Effector memory CD8-positive, alpha-beta T cell (primary cell): ENCODE results near the gene GNA12.

Experiments used
- ATAC-seq: fragments of 150-1000 bp; cut with Tn5 transposase; replicated peaks from 2 replicates; pipeline ENCODE4 v1.10.0; 2021; ENCODE audit warnings: mild to moderate bottlenecking, moderate library complexity
- DNase-seq, 3 experiments: peaks; one replicate each; pipeline ENCODE4 v3.0.0; 2021
- H3K27ac Mint-ChIP-seq, 2 donors: one replicate each; pipeline ENCODE4 v1.8.0; 2022; ENCODE audit warnings: mild to moderate bottlenecking in 2 of 2, mixed read lengths in 2 of 2, moderate library complexity in 2 of 2
- H3K27me3 Mint-ChIP-seq, 2 donors: one replicate each; pipeline ENCODE4 v1.8.0; 2022; ENCODE audit warnings: mixed read lengths in 2 of 2
- H3K36me3 Mint-ChIP-seq: one replicate; pipeline ENCODE4 v1.8.0; 2022; ENCODE audit warnings: mild to moderate bottlenecking, moderate library complexity, mixed read lengths; ENCODE audit not compliant: insufficient read depth
- H3K4me1 Mint-ChIP-seq, 2 donors: one replicate each; pipeline ENCODE4 v1.8.0; 2022; ENCODE audit warnings: low read depth in 2 of 2, mixed read lengths in 2 of 2
- H3K4me3 Mint-ChIP-seq, 2 donors: one replicate each; pipeline ENCODE4 v1.8.0; 2022; ENCODE audit warnings: mild to moderate bottlenecking in 2 of 2, mixed read lengths in 2 of 2, moderate library complexity in 2 of 2
- H3K9me3 Mint-ChIP-seq, 2 donors: one replicate each; pipeline ENCODE4 v1.8.0; 2022; ENCODE audit warnings: mixed read lengths in 2 of 2

Gene GNA12

GRCh38 chr7:2775785-2776184 is 68.3 kb downstream of the GNA12 start:
- ATAC-seq (no peak), DNase-seq (no peak)
- no peak overlapping the region for H3K27ac Mint-ChIP-seq
- H3K27me3 Mint-ChIP-seq: no peaks in the 10 kb centered on the region
- peaks cover 0 to 3% of the 10 kb centered on the region in 2 donors for H3K4me1 Mint-ChIP-seq
- no peaks in the 10 kb centered on the region for H3K9me3 Mint-ChIP-seq
- no peaks in the 10 kb centered on the region for H3K36me3 Mint-ChIP-seq
- no peak overlapping the region for H3K4me3 Mint-ChIP-seq

DNA sequence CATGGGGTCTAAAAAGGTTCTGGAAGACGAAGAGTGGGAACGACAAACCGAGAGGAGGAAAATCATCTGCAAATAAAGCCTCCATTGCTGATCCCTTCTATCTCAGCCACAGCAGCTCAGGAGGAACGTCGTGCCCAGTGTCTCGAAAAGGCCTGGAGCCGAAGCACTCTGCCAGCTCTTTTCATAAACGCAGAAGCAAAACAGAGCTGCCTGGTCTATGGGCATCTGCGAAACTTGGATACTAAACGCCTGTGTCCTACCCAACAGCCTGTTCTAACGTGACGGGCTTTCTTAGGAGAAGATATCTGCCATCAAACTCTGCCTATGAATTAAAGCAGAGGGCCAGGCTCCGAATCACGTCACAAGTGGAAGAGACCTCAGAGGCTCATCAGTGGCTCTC is 68.7 kb downstream of the GNA12 start:
- Mint-ChIP-seq H3K36me3 (no peaks in the 10 kb centered on the region), H3K4me3 (no peak overlapping the region), H3K27me3 (no peaks in the 10 kb centered on the region), H3K27ac (no peak overlapping the region), H3K9me3 (no peaks in the 10 kb centered on the region), H3K4me1 (peaks cover 0 to under 1% of the 10 kb centered on the region in 2 donors)
- DNase-seq (no peak), ATAC-seq (no peak)

DNA sequence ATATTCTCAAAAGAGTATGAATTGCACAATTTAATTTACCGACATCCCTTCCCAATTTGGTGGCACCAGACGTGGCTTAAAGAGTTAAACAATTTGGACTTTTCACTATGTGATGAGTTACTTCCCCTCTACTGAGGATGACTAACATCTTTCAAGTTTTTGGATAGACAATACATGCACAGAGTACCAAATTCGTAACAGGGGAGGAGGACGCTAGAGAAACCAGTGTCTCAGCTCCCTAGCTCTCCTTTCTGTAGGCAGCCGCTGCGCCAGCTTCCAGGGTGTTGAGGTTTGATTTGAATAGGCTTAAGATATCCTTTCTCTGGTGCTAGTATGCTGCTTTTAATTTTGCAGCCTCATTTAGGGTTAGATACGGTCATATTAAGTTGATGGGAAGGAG is 69.2 kb downstream of the GNA12 start:
- DNase-seq: no peak
- ATAC-seq: no peak
- Mint-ChIP-seq H3K27ac (no peak overlapping the region), H3K36me3 (no peaks in the 10 kb centered on the region), H3K4me3 (no peak overlapping the region), H3K27me3 (no peaks in the 10 kb centered on the region), H3K4me1 (no peaks in the 10 kb centered on the region), H3K9me3 (no peaks in the 10 kb centered on the region)

DNA sequence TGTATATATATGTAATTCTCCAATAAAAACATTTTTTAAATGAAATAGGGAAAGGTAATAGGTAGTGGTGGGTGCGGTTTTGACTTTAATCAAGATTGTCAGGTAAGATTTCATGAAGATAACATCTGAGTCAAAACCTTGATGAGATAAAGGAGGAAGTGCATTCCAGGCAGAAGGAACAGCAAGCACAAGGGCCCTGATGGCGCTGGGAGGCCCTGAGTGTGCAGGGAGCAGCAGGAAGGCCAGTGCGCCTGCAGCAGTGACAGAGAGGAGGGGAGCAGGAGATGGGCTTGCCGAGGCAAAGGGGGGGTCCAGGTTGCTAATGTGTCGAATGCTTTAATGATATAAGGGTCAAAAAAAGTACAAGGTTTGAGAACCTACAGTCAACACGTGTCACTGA is 69.8 kb downstream of the GNA12 start:
- Mint-ChIP-seq H3K9me3 (no peaks in the 10 kb centered on the region), H3K36me3 (no peaks in the 10 kb centered on the region), H3K4me1 (no peaks in the 10 kb centered on the region), H3K27ac (no peak overlapping the region), H3K27me3 (no peaks in the 10 kb centered on the region), H3K4me3 (no peak overlapping the region)
- DNase-seq (no peak), ATAC-seq (no peak)

GRCh38 chr7:2773608-2774007 is 70.5 kb downstream of the GNA12 start:
- Mint-ChIP-seq H3K4me3 (no peak overlapping the region), H3K36me3 (no peaks in the 10 kb centered on the region), H3K4me1 (no peaks in the 10 kb centered on the region), H3K27ac (peak overlapping the region in 1 of 2 donors; percentile 82), H3K27me3 (no peaks in the 10 kb centered on the region), H3K9me3 (no peaks in the 10 kb centered on the region)
- ATAC-seq: no peak
- DNase-seq: no peak

- ATAC-seq: no peak
- H3K9me3 Mint-ChIP-seq: no peaks in the 10 kb centered on the region
- no peaks in the 10 kb centered on the region for H3K36me3 Mint-ChIP-seq
- H3K27me3 Mint-ChIP-seq: no peaks in the 10 kb centered on the region
- no peaks in the 10 kb centered on the region for H3K4me1 Mint-ChIP-seq
- H3K4me3 Mint-ChIP-seq: no peak overlapping the region
- no peak for DNase-seq
- no peak overlapping the region for H3K27ac Mint-ChIP-seq
Observed at GRCh38 chr7:2771274-2771731, 72.8 kb downstream of the GNA12 start.

DNA sequence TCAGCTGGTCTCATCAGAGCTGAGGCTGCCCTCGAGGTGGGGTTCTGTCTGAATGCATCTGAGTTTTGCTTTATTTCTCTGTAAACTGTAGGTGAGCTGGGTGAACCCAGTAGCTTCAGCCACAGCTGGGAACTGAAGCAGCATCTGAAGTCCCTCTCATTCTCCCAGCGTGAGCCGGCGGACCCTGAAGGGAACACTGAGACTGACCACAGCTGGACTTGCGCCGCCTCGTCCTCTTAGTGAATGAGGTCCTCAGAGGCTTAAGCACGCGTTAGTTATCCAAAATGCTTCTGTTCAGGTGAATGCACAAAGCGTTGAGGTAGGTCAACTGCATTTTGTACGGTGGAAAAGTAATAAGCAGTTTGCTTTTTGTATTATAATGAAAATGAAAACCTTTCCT is 79.5 kb downstream of the GNA12 start:
- no peaks in the 10 kb centered on the region for H3K27me3 Mint-ChIP-seq
- DNase-seq: no peak
- H3K27ac Mint-ChIP-seq: no peak overlapping the region
- H3K4me3 Mint-ChIP-seq: no peak overlapping the region
- peaks cover 13% of the 10 kb centered on the region in 2 donors for H3K4me1 Mint-ChIP-seq
- H3K9me3 Mint-ChIP-seq: no peaks in the 10 kb centered on the region
- no peaks in the 10 kb centered on the region for H3K36me3 Mint-ChIP-seq
- no peak for ATAC-seq

GRCh38 chr7:2763597-2763996 is 80.5 kb downstream of the GNA12 start:
- Mint-ChIP-seq H3K9me3 (no peaks in the 10 kb centered on the region), H3K27ac (no peak overlapping the region), H3K27me3 (no peaks in the 10 kb centered on the region), H3K4me1 (peaks cover 19 to 20% of the 10 kb centered on the region in 2 donors), H3K36me3 (no peaks in the 10 kb centered on the region), H3K4me3 (no peak overlapping the region)
- ATAC-seq: no peak
- DNase-seq: no peak

DNA sequence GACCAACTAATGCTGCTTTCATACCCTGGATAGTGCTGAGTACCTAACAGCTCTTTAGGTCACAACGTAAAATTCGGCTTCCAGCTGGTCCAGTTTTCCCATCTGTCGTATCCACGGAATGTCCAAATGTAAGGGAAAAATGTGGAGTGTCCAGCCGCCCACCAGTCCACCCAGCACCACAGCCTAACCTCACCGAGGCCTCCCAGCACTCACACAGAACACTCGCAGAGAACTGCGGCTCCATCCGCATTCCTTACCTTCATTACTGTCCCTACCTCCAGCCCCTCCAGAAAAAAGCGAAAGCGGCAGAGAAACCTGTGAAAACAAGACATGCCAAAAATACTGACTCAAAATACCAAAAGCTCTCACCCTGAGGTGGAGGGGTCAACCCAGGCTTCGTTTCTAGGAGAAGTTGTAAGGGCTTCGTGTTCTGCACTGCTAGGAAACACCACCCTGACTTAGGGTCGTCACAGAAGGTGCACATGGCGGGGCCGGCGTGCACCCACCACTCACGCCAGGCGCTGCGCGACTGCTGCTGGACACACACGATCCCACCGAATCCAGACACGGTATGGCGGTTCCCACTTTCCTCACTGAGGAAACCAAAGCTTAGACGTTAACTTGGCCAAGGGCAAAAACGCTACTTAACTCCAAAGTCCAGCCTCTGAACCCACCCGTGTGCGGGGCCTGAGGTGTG is 82.2 kb downstream of the GNA12 start:
- no peak for DNase-seq
- H3K27me3 Mint-ChIP-seq: no peaks in the 10 kb centered on the region
- no peak overlapping the region for H3K27ac Mint-ChIP-seq
- H3K4me1 Mint-ChIP-seq: peaks cover 25 to 30% of the 10 kb centered on the region in 2 donors
- H3K4me3 Mint-ChIP-seq: no peak overlapping the region
- no peaks in the 10 kb centered on the region for H3K36me3 Mint-ChIP-seq
- H3K9me3 Mint-ChIP-seq: no peaks in the 10 kb centered on the region
- no peak for ATAC-seq

GRCh38 chr7:2761131-2761624 is 82.9 kb downstream of the GNA12 start:
- peaks cover 25 to 30% of the 10 kb centered on the region in 2 donors for H3K4me1 Mint-ChIP-seq
- no peak for ATAC-seq
- H3K27me3 Mint-ChIP-seq: no peaks in the 10 kb centered on the region
- no peaks in the 10 kb centered on the region for H3K9me3 Mint-ChIP-seq
- no peaks in the 10 kb centered on the region for H3K36me3 Mint-ChIP-seq
- DNase-seq: no peak
- H3K4me3 Mint-ChIP-seq: no peak overlapping the region
- peak overlapping the region in 1 of 2 donors; percentile 84 for H3K27ac Mint-ChIP-seq

DNA sequence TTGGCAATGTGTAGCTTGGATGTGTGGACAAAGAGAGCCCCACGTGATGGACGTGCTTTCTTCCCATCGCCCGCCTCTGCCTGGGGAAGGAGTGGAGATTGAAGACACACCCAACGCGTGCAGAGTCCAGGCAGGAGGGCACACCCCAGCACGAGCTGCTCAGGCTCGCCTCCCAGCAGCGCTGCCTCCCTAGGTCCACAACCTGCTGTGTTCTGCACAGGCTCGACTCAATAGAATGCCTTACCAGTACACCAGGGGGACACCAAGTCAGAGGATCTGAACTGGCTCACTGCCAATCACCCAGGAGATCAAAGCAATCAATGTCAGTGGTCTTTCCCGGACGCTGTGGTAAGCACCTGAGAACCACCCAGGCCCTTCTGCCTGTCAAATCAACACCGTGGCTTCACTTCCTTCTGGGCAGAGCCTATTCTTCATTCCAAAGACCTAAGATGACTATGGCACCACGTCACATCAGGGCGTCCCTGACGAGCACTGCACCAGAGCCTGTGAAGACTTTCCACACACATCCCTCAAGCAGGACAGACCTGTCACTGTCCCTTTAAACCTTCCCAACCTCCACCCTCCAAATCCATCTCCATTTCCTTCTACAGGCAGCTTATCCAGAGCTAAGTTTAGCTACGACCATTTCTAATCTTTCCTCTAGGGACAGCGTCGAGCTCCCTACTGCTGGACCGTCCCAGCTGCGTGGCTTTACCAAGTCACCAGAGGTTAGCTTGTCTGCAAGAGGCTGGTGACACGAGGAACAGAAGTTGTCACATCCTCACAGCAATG is 83.8 kb downstream of the GNA12 start:
- Mint-ChIP-seq H3K36me3 (no peaks in the 10 kb centered on the region), H3K4me3 (peak overlapping the region; percentile 25 to 56), H3K27ac (peak overlapping the region; percentile 73 to 84), H3K4me1 (peaks cover 25 to 30% of the 10 kb centered on the region in 2 donors), H3K27me3 (no peaks in the 10 kb centered on the region), H3K9me3 (no peaks in the 10 kb centered on the region)
- ATAC-seq (peak; percentile 42), DNase-seq (peak in 1 of 3 experiments; percentile 11)

- Mint-ChIP-seq H3K4me3 (peak overlapping the region in 1 of 2 donors; percentile 11), H3K9me3 (no peaks in the 10 kb centered on the region), H3K27me3 (no peaks in the 10 kb centered on the region), H3K4me1 (peaks cover 25 to 30% of the 10 kb centered on the region in 2 donors), H3K36me3 (peaks cover 3% of the 10 kb centered on the region), H3K27ac (peak overlapping the region; percentile 18 to 84)
- DNase-seq (no peak), ATAC-seq (no peak)
Observed at GRCh38 chr7:2759736-2760097, 84.4 kb downstream of the GNA12 start.

GRCh38 chr7:2758673-2759616 is 85.2 kb downstream of the GNA12 start:
- no peaks in the 10 kb centered on the region for H3K9me3 Mint-ChIP-seq
- H3K4me1 Mint-ChIP-seq: peaks cover 25 to 30% of the 10 kb centered on the region in 2 donors
- H3K4me3 Mint-ChIP-seq: peak overlapping the region in 1 of 2 donors; percentile 38
- DNase-seq: no peak
- peaks cover 3% of the 10 kb centered on the region for H3K36me3 Mint-ChIP-seq
- H3K27ac Mint-ChIP-seq: peak overlapping the region; percentile 79 to 84
- ATAC-seq: peak; percentile 54
- H3K27me3 Mint-ChIP-seq: no peaks in the 10 kb centered on the region
